GM23338 (cell line): ENCODE data around the gene SNRNP200. TPM values are rescaled to one million over a fixed set of nuclear protein-coding genes. Genes with fewer than 3 reads are reported as not detected.

ENCODE experiments used
- polyA plus RNA-seq: library from polyadenylated mRNA; unstranded; fragments of >200 nt; fragmentation: Nextera tagmentation; extraction: Ambion mirVana; gene quantifications from 2 replicates; pipeline ENCODE4 v1.2.1, GENCODE V29; 2016
- total RNA-seq: library from RNA; depleted of rRNA; stranded (reverse); fragments of >200 nt; shearing (Covaris generic); gene quantifications from 2 replicates; pipeline ENCODE4 v1.2.3, GENCODE V29; 2014; rRNA removed
- TF ChIP-seq, protein P1 (sequence below): fragments of 250-450 bp; sonication (Bioruptor Pico); IDR thresholded peaks from 2 replicates; pipeline ENCODE4 v1.5.0; 2020; ENCODE audit warnings: mild to moderate bottlenecking, moderate library complexity

The SNRNP200 gene
- total and polyA plus RNA-seq, 2 experiments from 2014 or later: 70.7 to 179 TPM

DNA sequence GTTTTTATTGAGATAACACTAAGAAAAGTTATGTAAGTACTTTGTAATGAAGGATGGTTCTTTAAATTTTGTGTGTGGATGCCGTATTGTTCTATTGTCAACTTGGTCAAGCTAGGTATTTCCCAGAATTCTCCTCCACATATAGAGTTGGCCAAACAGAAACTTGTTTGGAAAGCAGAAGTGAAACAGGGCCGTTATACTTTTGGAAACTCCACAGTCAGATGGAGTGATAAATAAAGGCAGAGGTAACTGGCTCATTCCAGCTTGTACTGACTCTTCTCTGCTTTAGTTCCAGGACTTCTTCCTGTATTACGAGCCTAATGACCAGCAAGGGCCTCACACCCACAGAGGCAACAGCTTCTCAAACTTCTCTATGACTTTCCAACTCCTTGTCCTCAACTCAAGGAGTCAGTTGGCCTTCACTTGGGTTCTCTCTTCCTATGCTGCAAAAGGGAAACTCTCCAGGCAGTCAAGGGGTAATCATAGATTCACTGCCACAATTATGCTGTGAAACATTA is 80.3 kb downstream of the SNRNP200 start (continued):
- TF ChIP-seq, protein P1, sequence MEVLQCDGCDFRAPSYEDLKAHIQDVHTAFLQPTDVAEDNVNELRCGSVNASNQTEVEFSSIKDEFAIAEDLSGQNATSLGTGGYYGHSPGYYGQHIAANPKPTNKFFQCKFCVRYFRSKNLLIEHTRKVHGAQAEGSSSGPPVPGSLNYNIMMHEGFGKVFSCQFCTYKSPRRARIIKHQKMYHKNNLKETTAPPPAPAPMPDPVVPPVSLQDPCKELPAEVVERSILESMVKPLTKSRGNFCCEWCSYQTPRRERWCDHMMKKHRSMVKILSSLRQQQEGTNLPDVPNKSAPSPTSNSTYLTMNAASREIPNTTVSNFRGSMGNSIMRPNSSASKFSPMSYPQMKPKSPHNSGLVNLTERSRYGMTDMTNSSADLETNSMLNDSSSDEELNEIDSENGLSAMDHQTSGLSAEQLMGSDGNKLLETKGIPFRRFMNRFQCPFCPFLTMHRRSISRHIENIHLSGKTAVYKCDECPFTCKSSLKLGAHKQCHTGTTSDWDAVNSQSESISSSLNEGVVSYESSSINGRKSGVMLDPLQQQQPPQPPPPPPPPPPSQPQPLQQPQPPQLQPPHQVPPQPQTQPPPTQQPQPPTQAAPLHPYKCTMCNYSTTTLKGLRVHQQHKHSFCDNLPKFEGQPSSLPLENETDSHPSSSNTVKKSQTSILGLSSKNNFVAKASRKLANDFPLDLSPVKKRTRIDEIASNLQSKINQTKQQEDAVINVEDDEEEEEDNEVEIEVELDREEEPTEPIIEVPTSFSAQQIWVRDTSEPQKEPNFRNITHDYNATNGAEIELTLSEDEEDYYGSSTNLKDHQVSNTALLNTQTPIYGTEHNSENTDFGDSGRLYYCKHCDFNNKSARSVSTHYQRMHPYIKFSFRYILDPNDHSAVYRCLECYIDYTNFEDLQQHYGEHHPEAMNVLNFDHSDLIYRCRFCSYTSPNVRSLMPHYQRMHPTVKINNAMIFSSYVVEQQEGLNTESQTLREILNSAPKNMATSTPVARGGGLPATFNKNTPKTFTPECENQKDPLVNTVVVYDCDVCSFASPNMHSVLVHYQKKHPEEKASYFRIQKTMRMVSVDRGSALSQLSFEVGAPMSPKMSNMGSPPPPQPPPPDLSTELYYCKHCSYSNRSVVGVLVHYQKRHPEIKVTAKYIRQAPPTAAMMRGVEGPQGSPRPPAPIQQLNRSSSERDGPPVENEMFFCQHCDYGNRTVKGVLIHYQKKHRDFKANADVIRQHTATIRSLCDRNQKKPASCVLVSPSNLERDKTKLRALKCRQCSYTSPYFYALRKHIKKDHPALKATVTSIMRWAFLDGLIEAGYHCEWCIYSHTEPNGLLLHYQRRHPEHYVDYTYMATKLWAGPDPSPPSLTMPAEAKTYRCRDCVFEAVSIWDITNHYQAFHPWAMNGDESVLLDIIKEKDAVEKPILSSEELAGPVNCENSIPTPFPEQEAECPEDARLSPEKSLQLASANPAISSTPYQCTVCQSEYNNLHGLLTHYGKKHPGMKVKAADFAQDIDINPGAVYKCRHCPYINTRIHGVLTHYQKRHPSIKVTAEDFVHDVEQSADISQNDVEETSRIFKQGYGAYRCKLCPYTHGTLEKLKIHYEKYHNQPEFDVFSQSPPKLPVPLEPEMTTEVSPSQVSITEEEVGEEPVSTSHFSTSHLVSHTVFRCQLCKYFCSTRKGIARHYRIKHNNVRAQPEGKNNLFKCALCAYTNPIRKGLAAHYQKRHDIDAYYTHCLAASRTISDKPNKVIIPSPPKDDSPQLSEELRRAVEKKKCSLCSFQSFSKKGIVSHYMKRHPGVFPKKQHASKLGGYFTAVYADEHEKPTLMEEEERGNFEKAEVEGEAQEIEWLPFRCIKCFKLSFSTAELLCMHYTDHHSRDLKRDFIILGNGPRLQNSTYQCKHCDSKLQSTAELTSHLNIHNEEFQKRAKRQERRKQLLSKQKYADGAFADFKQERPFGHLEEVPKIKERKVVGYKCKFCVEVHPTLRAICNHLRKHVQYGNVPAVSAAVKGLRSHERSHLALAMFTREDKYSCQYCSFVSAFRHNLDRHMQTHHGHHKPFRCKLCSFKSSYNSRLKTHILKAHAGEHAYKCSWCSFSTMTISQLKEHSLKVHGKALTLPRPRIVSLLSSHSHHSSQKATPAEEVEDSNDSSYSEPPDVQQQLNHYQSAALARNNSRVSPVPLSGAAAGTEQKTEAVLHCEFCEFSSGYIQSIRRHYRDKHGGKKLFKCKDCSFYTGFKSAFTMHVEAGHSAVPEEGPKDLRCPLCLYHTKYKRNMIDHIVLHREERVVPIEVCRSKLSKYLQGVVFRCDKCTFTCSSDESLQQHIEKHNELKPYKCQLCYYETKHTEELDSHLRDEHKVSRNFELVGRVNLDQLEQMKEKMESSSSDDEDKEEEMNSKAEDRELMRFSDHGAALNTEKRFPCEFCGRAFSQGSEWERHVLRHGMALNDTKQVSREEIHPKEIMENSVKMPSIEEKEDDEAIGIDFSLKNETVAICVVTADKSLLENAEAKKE (CRISPR knock-in tag): no peak

Other genes with a start within 250 kb of the SNRNP200 start
- gene ADRA2B, start 189.0 kb downstream of the SNRNP200 start, total RNA-seq: 5.9 and 7.9 TPM in 2 replicates
- 1.5 and 1.7 TPM in 2 replicates for gene ADRA2B, start 189.0 kb downstream of the SNRNP200 start, polyA plus RNA-seq
- 1.6 TPM in 1 of 2 replicates, not detected in the other for gene ASTL, start 167.0 kb downstream of the SNRNP200 start, total RNA-seq
- 0.23 TPM in 1 of 2 replicates, not detected in the other for gene ASTL, start 167.0 kb downstream of the SNRNP200 start, polyA plus RNA-seq
- gene DUSP2, start 160.1 kb downstream of the SNRNP200 start, total RNA-seq: 10.5 and 13.0 TPM in 2 replicates
- 6.4 and 6.6 TPM in 2 replicates for gene DUSP2, start 160.1 kb downstream of the SNRNP200 start, polyA plus RNA-seq
- gene STARD7, start 96.7 kb downstream of the SNRNP200 start, total RNA-seq: 222 TPM in 2 replicates
- gene STARD7, start 96.7 kb downstream of the SNRNP200 start, polyA plus RNA-seq: 72.0 and 72.2 TPM in 2 replicates
- gene TMEM127, start 39.5 kb downstream of the SNRNP200 start, total RNA-seq: 19.9 and 24.6 TPM in 2 replicates
- 4.5 and 4.9 TPM in 2 replicates for gene TMEM127, start 39.5 kb downstream of the SNRNP200 start, polyA plus RNA-seq
- 87.0 and 119 TPM in 2 replicates for gene CIAO1, start 39.3 kb downstream of the SNRNP200 start, total RNA-seq
- 44.1 and 48.8 TPM in 2 replicates for gene CIAO1, start 39.3 kb downstream of the SNRNP200 start, polyA plus RNA-seq
- gene ITPRIPL1, start 19.8 kb upstream of the SNRNP200 start, total RNA-seq: 9.3 and 14.0 TPM in 2 replicates
- 4.5 and 5.3 TPM in 2 replicates for gene ITPRIPL1, start 19.8 kb upstream of the SNRNP200 start, polyA plus RNA-seq
- gene NCAPH, start 30.2 kb upstream of the SNRNP200 start, total RNA-seq: 39.2 and 50.8 TPM in 2 replicates
- 28.4 and 30.2 TPM in 2 replicates for gene NCAPH, start 30.2 kb upstream of the SNRNP200 start, polyA plus RNA-seq
- not detected in 2 replicates for gene NEURL3, start 199.8 kb upstream of the SNRNP200 start, total RNA-seq
- gene NEURL3, start 199.8 kb upstream of the SNRNP200 start, polyA plus RNA-seq: 0.21 TPM in 1 of 2 replicates, not detected in the other
- gene ARID5A, start 231.2 kb upstream of the SNRNP200 start, total RNA-seq: 7.1 and 7.7 TPM in 2 replicates
- gene ARID5A, start 231.2 kb upstream of the SNRNP200 start, polyA plus RNA-seq: 5.5 and 5.9 TPM in 2 replicates